MM.1S (cell line): Measurements from ENCODE around the gene KCNG2.

ENCODE experiments used
- DNase-seq: peaks from one replicate; pipeline ENCODE4 v3.0.0-alpha.2; 2015
- H2AFZ ChIP-seq: fragments of 300-600 bp; sonication (generic); 2 replicates; pipeline ENCODE4 v1.6.0; 2016; ENCODE audit warnings: antibody characterized with exemption, low read length
- H3F3A ChIP-seq: fragments of 300-600 bp; sonication (generic); 2 replicates; pipeline ENCODE4 v1.6.1; 2016; ENCODE audit warnings: mild to moderate bottlenecking, antibody characterized with exemption, low read length, moderate library complexity, mixed read lengths; ENCODE audit not compliant: insufficient read depth
- H3K27ac ChIP-seq: fragments of 300-600 bp; sonication (generic); 2 replicates; pipeline ENCODE4 v1.5.1; 2016; ENCODE audit warnings: mild to moderate bottlenecking, low read length
- H3K27me3 ChIP-seq: fragments of 300-600 bp; sonication (generic); replicated peaks from 2 replicates; pipeline ENCODE4 v1.6.0; 2016; ENCODE audit warnings: low read length; ENCODE audit not compliant: insufficient read depth
- H3K36me3 ChIP-seq: fragments of 300-600 bp; sonication (generic); replicated peaks from 2 replicates; pipeline ENCODE4 v1.6.1; 2016; ENCODE audit warnings: mild to moderate bottlenecking, low read length, mixed read lengths; ENCODE audit not compliant: insufficient read depth
- H3K4me1 ChIP-seq: fragments of 300-600 bp; sonication (generic); 2 replicates; pipeline ENCODE4 v1.6.1; 2016; ENCODE audit warnings: low read length, mixed read lengths
- H3K4me2 ChIP-seq: fragments of 300-600 bp; sonication (generic); 2 replicates; pipeline ENCODE4 v1.6.0; 2016; ENCODE audit warnings: low read depth, low read length
- H3K4me3 ChIP-seq: fragments of 300-600 bp; sonication (generic); 2 replicates; pipeline ENCODE4 v1.5.1; 2016; ENCODE audit warnings: low read length, mixed read lengths
- H3K79me2 ChIP-seq: fragments of 300-600 bp; sonication (generic); 2 replicates; pipeline ENCODE4 v1.6.1; 2016; ENCODE audit warnings: mixed run types, low read length, mixed read lengths
- H3K9ac ChIP-seq: fragments of 300-600 bp; sonication (generic); 2 replicates; pipeline ENCODE4 v1.6.1; 2016; ENCODE audit warnings: low read length, mixed read lengths
- H3K9me2 ChIP-seq: fragments of 300-600 bp; sonication (generic); replicated peaks from 2 replicates; pipeline ENCODE4 v1.6.1; 2016; ENCODE audit warnings: mild to moderate bottlenecking, low read length, mixed read lengths; ENCODE audit not compliant: insufficient read depth
- H3K9me3 ChIP-seq: fragments of 300-600 bp; sonication (generic); replicated peaks from 2 replicates; pipeline ENCODE4 v1.6.1; 2016; ENCODE audit warnings: mild to moderate bottlenecking, low read length, mixed read lengths; ENCODE audit not compliant: insufficient read depth
- H4K20me1 ChIP-seq: fragments of 300-600 bp; sonication (generic); 2 replicates; pipeline ENCODE4 v1.6.1; 2016; ENCODE audit warnings: mild to moderate bottlenecking, low read length, moderate library complexity, mixed read lengths; ENCODE audit not compliant: insufficient read depth
- CTCF ChIP-seq: fragments of 300-600 bp; sonication (generic); IDR thresholded peaks from 2 replicates; pipeline ENCODE4 v1.5.1; 2016; ENCODE audit warnings: antibody characterized with exemption, low read length, mixed read lengths
- EZH2 ChIP-seq: fragments of 300-600 bp; sonication (generic); optimal IDR thresholded peaks from 2 replicates; pipeline ENCODE3; 2017; ENCODE audit warnings: low read depth, mild to moderate bottlenecking, antibody characterized with exemption, low read length, mixed read lengths
- EZH2phosphoT487 ChIP-seq: fragments of 300-600 bp; sonication (generic); IDR thresholded peaks from 2 replicates; pipeline ENCODE4 v1.6.1; 2018; ENCODE audit warnings: antibody characterized with exemption, low read length

The KCNG2 gene

GRCh38 chr18:79871481-79872091 lies 73.8 kb downstream of the KCNG2 start:
- no peak for TF ChIP-seq CTCF
- no peak for TF ChIP-seq EZH2
- TF ChIP-seq EZH2phosphoT487, result no peak
- H3K79me2 ChIP-seq, result no peaks in the 10 kb centered on the region
- H3K9ac ChIP-seq, result no peak overlapping the region
- H3K4me2 ChIP-seq, result no peak overlapping the region
- no peaks in the 10 kb centered on the region for H3K27me3 ChIP-seq
- H3K9me3 ChIP-seq, result no peaks in the 10 kb centered on the region
- no peaks in the 10 kb centered on the region for H3K9me2 ChIP-seq
- H4K20me1 ChIP-seq, result no peaks in the 10 kb centered on the region
- no peak for DNase-seq
- H3K4me1 ChIP-seq, result no peaks in the 10 kb centered on the region
- no peak overlapping the region for H3K4me3 ChIP-seq
- H2AFZ ChIP-seq, result no peak overlapping the region
- no peaks in the 10 kb centered on the region for H3K36me3 ChIP-seq
- H3F3A ChIP-seq, result no peaks in the 10 kb centered on the region
- H3K27ac ChIP-seq, result no peak overlapping the region

- Histone ChIP-seq H3K79me2 (no peaks in the 10 kb centered on the region), H3K27ac (no peak overlapping the region), H4K20me1 (no peaks in the 10 kb centered on the region), H3K4me2 (no peak overlapping the region), H3K9me3 (no peaks in the 10 kb centered on the region), H3K9ac (no peak overlapping the region), H3K4me3 (no peak overlapping the region), H3F3A (no peaks in the 10 kb centered on the region), H3K36me3 (no peaks in the 10 kb centered on the region), H3K27me3 (no peaks in the 10 kb centered on the region), H3K9me2 (no peaks in the 10 kb centered on the region), H2AFZ (no peak overlapping the region), H3K4me1 (no peaks in the 10 kb centered on the region)
- DNase-seq, result no peak
- no peak for TF ChIP-seq EZH2phosphoT487
- no peak for TF ChIP-seq EZH2
- no peak for TF ChIP-seq CTCF
These were observed 75.0 kb downstream of the KCNG2 start for GRCh38 chr18:79872527-79873444.

GRCh38 chr18:79873449-79874110 lies 75.8 kb downstream of the KCNG2 start:
- H3K4me3 ChIP-seq, result no peak overlapping the region
- no peaks in the 10 kb centered on the region for H3K4me1 ChIP-seq
- H3K36me3 ChIP-seq, result no peaks in the 10 kb centered on the region
- no peaks in the 10 kb centered on the region for H3K27me3 ChIP-seq
- H3K4me2 ChIP-seq, result no peak overlapping the region
- TF ChIP-seq CTCF (no peak), EZH2phosphoT487 (no peak), EZH2 (no peak)
- no peaks in the 10 kb centered on the region for H3F3A ChIP-seq
- H2AFZ ChIP-seq, result no peak overlapping the region
- H3K9me2 ChIP-seq, result no peaks in the 10 kb centered on the region
- H4K20me1 ChIP-seq, result no peaks in the 10 kb centered on the region
- no peaks in the 10 kb centered on the region for H3K79me2 ChIP-seq
- H3K27ac ChIP-seq, result no peak overlapping the region
- DNase-seq, result no peak
- H3K9ac ChIP-seq, result no peak overlapping the region
- no peaks in the 10 kb centered on the region for H3K9me3 ChIP-seq
